HepG2 (cell line): ENCODE results near the gene HDAC4. TPM values are rescaled to one million over a fixed set of nuclear protein-coding genes. Genes with fewer than 3 reads are reported as not detected.
A peak's percentile ranks its signal among the peaks of the same experiment; 100 is the strongest.

Experiments used
- ELF3 ChIP-seq: IDR thresholded peaks from 2 replicates; pipeline ENCODE4 v1.6.1; 2016; ENCODE audit warnings: missing genetic modification reagents, missing compliant biosample characterization
- MBNL3 ChIP-seq: fragments of 250-450 bp; sonication (Bioruptor Pico); conservative IDR thresholded peaks from 2 replicates; pipeline ENCODE4 v1.8.0; 2022; ENCODE audit warnings: mild to moderate bottlenecking, inconsistent platforms
- PAWR ChIP-seq: sonication (generic); formaldehyde crosslinking; IDR thresholded peaks from 2 replicates; pipeline ENCODE4 v1.4.0; 2020; ENCODE audit warnings: missing genetic modification reagents, mild to moderate bottlenecking, borderline replicate concordance
- RCOR2 ChIP-seq: IDR thresholded peaks from 2 replicates; pipeline ENCODE4 v1.6.1; 2016; ENCODE audit warnings: missing biosample characterization, missing genetic modification reagents
- SRF ChIP-seq: IDR thresholded peaks from 2 replicates; pipeline ENCODE4 v1.6.1; 2011; ENCODE audit warnings: mild to moderate bottlenecking, low read depth, low read length, moderate library complexity
- ZIK1 ChIP-seq: sonication (generic); formaldehyde crosslinking; IDR thresholded peaks from 2 replicates; pipeline ENCODE4 v1.5.0; 2020; ENCODE audit warnings: mild to moderate bottlenecking, low read depth, missing genetic modification reagents, borderline replicate concordance
- ZNF350 ChIP-seq: sonication (generic); formaldehyde crosslinking; IDR thresholded peaks from 2 replicates; pipeline ENCODE4 v1.4.0; 2020; ENCODE audit warnings: mild to moderate bottlenecking, low read depth, missing genetic modification reagents, borderline replicate concordance
- ZNF790 ChIP-seq: sonication (generic); formaldehyde crosslinking; IDR thresholded peaks from 2 replicates; pipeline ENCODE4 v1.8.0; 2022; ENCODE audit warnings: missing genetic modification reagents, mild to moderate bottlenecking, borderline replicate concordance
- polyA plus RNA-seq, 8 experiments: library from polyadenylated mRNA; depleted of rRNA in 3 of 8; stranded (reverse) in 7 of 8; unstranded in 1 of 8; fragments of >200 nt; fragmentation: Illumina TruSeq in 4 of 8; extraction: Trizol in 4 of 8; gene quantifications; 2 replicates each; pipeline versions ENCODE4 v1.2.1 to v1.2.3, GENCODE V29; 2011 to 2016; ENCODE audit warnings: low read depth in 4 of 8, missing spikeins in 1 of 8, mixed read lengths in 1 of 8; ENCODE audit not compliant: insufficient read depth in 1 of 8
- total RNA-seq, 5 experiments: library from RNA; depleted of rRNA; stranded (reverse); fragments of >200 nt; fragmentation: Illumina TruSeq; extraction: Trizol; gene quantifications; 2 replicates each; pipeline ENCODE4 v1.2.3, GENCODE V29; 2016; ENCODE audit warnings: low read depth in 1 of 5
- TF ChIP-seq, protein P1 (sequence below): sonication (generic); formaldehyde crosslinking; IDR thresholded peaks from 2 replicates; pipeline ENCODE4 v1.5.0; 2020; ENCODE audit warnings: mild to moderate bottlenecking, missing genetic modification reagents
- TF ChIP-seq, protein P2 (sequence below), 2 experiments: sonication (generic) in 1 of 2; formaldehyde crosslinking in 1 of 2; IDR thresholded peaks; 2 replicates each; pipeline versions ENCODE4 v1.4.0 to v1.6.1; 2018 to 2020; ENCODE audit warnings: missing genetic modification reagents in 2 of 2, borderline replicate concordance in 1 of 2, low read depth in 1 of 2, mild to moderate bottlenecking in 1 of 2, missing biosample characterization in 1 of 2
- TF ChIP-seq, protein P3 (sequence below): sonication (generic); formaldehyde crosslinking; IDR thresholded peaks from 2 replicates; pipeline ENCODE4 v1.4.0; 2020; ENCODE audit warnings: mild to moderate bottlenecking, missing genetic modification reagents
- TF ChIP-seq, protein P4 (sequence below): IDR thresholded peaks from 2 replicates; pipeline ENCODE4 v1.6.1; 2012; ENCODE audit warnings: low read depth, low read length, improper control_type of control experiment
- TF ChIP-seq, protein P5 (sequence below): sonication (generic); formaldehyde crosslinking; IDR thresholded peaks from 2 replicates; pipeline ENCODE4 v1.4.0; 2020; ENCODE audit warnings: missing genetic modification reagents

Gene HDAC4
- total and polyA plus RNA-seq, 2 of the 13 experiments (the other 11 are each of a cell fraction or from before 2014, with no cell fraction given), result 10.1 to 11.5 TPM

DNA sequence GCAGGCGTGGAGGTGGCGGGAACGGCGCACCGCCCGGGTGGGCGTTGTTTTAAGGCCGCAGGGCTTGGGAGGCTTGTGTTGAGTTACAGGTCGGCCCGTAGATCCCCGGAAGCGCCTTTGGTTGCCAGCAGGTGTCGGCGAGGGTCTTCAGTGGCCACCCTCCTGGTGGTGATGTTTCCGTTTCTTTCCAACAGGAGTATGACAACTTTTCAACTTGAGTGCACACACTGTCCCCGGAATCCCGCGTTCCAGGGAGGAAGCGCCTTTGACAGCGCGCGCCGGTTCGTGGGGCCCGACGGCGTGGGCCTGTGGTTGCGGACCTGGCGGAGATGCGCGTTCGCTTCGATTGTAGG is 1.0 kb upstream of the HDAC4 start (continued):
- TF ChIP-seq, protein P1, sequence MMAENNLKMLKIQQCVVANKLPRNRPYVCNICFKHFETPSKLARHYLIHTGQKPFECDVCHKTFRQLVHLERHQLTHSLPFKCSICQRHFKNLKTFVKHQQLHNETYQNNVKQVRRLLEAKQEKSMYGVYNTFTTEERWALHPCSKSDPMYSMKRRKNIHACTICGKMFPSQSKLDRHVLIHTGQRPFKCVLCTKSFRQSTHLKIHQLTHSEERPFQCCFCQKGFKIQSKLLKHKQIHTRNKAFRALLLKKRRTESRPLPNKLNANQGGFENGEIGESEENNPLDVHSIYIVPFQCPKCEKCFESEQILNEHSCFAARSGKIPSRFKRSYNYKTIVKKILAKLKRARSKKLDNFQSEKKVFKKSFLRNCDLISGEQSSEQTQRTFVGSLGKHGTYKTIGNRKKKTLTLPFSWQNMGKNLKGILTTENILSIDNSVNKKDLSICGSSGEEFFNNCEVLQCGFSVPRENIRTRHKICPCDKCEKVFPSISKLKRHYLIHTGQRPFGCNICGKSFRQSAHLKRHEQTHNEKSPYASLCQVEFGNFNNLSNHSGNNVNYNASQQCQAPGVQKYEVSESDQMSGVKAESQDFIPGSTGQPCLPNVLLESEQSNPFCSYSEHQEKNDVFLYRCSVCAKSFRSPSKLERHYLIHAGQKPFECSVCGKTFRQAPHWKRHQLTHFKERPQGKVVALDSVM (CRISPR knock-in tag), result peak; percentile 3; the same call in 1 of the 2 replicates
- TF ChIP-seq, protein P2, sequence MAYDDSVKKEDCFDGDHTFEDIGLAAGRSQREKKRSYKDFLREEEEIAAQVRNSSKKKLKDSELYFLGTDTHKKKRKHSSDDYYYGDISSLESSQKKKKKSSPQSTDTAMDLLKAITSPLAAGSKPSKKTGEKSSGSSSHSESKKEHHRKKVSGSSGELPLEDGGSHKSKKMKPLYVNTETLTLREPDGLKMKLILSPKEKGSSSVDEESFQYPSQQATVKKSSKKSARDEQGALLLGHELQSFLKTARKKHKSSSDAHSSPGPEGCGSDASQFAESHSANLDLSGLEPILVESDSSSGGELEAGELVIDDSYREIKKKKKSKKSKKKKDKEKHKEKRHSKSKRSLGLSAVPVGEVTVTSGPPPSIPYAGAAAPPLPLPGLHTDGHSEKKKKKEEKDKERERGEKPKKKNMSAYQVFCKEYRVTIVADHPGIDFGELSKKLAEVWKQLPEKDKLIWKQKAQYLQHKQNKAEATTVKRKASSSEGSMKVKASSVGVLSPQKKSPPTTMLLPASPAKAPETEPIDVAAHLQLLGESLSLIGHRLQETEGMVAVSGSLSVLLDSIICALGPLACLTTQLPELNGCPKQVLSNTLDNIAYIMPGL (CRISPR knock-in tag; IDR thresholded peaks at IDR 0.05; ENCODE audit: borderline replicate concordance in 1 of 2, low read depth in 1 of 2), result no peak
- TF ChIP-seq PAWR (CRISPR knock-in tag) (no peak), ELF3 (CRISPR knock-in tag) (0 out of 2 replicates have a peak, but pooled peaks have one; percentile 0), ZNF350 (no peak), SRF (no peak), MBNL3 (no peak), ZNF790 (no peak), ZIK1 (CRISPR knock-in tag) (no peak), RCOR2 (CRISPR knock-in tag) (no peak)
- TF ChIP-seq, protein P3, sequence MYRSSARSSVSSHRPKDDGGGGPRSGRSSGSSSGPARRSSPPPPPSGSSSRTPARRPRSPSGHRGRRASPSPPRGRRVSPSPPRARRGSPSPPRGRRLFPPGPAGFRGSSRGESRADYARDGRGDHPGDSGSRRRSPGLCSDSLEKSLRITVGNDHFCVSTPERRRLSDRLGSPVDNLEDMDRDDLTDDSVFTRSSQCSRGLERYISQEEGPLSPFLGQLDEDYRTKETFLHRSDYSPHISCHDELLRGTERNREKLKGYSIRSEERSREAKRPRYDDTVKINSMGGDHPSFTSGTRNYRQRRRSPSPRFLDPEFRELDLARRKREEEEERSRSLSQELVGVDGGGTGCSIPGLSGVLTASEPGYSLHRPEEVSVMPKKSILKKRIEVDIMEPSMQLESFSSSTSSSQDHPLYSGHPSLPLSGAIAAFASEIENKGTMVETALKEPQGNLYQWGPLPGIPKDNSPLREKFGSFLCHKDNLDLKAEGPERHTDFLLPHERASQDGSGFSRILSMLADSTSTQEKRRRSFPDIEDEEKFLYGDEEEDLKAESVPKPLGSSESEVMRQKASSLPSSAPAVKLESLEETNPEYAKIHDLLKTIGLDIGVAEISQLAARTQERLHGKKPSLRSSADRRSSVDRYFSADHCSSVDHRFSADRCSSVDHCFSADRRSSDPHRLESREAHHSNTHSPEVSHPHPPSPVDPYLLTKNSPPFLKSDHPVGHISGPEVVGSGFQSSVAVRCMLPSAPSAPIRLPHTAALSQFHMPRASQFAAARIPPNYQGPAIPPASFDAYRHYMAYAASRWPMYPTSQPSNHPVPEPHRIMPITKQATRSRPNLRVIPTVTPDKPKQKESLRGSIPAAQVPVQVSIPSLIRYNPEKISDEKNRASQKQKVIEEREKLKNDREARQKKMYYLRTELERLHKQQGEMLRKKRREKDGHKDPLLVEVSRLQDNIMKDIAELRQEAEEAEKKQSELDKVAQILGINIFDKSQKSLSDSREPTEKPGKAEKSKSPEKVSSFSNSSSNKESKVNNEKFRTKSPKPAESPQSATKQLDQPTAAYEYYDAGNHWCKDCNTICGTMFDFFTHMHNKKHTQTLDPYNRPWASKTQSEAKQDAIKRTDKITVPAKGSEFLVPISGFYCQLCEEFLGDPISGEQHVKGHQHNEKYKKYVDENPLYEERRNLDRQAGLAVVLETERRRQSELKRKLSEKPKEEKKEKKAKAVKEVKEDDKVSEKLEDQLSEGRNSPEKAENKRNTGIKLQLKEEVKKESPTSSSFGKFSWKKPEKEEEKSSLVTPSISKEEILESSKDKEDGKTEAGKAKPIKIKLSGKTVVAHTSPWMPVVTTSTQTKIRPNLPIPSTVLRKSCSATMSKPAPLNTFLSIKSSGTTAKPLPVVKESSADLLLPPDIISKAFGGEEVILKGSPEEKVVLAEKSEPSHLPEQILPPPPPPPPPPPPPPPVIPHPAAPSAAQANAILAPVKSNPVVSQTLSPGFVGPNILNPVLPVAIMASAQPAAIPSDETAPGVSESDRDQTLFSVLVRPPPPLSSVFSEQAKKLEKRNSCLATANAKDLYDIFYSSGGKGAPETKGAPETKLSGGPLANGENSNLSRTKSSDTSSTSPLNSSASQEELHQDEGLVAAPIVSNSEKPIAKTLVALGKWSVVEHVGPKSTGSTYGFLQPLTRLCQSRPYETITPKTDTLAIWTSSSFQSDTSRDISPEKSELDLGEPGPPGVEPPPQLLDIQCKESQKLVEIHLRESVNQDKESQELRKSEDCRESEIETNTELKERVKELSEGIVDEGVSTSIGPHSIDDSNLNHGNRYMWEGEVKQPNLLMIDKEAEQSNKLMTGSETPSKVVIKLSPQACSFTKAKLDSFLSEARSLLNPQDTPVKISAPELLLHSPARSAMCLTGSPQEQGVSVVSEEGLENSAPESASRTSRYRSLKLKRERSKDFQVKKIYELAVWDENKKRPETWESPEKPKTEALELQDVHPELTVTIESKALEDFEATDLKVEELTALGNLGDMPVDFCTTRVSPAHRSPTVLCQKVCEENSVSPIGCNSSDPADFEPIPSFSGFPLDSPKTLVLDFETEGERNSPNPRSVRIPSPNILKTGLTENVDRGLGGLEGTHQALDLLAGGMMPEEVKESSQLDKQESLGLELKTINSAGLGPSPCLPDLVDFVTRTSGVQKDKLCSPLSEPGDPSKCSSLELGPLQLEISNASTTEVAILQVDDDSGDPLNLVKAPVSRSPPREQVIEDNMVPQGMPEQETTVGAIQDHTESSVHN (CRISPR knock-in tag), result no peak
- TF ChIP-seq, protein P4, sequence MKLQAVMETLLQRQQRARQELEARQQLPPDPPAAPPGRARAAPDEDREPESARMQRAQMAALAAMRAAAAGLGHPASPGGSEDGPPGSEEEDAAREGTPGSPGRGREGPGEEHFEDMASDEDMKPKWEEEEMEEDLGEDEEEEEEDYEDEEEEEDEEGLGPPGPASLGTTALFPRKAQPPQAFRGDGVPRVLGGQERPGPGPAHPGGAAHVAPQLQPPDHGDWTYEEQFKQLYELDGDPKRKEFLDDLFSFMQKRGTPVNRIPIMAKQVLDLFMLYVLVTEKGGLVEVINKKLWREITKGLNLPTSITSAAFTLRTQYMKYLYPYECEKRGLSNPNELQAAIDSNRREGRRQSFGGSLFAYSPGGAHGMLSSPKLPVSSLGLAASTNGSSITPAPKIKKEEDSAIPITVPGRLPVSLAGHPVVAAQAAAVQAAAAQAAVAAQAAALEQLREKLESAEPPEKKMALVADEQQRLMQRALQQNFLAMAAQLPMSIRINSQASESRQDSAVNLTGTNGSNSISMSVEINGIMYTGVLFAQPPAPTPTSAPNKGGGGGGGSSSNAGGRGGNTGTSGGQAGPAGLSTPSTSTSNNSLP, result no peak
- TF ChIP-seq, protein P5, sequence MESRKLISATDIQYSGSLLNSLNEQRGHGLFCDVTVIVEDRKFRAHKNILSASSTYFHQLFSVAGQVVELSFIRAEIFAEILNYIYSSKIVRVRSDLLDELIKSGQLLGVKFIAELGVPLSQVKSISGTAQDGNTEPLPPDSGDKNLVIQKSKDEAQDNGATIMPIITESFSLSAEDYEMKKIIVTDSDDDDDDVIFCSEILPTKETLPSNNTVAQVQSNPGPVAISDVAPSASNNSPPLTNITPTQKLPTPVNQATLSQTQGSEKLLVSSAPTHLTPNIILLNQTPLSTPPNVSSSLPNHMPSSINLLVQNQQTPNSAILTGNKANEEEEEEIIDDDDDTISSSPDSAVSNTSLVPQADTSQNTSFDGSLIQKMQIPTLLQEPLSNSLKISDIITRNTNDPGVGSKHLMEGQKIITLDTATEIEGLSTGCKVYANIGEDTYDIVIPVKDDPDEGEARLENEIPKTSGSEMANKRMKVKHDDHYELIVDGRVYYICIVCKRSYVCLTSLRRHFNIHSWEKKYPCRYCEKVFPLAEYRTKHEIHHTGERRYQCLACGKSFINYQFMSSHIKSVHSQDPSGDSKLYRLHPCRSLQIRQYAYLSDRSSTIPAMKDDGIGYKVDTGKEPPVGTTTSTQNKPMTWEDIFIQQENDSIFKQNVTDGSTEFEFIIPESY, result peak; percentile 66; the same call in 1 of the 2 replicates
